Neural cell (in vitro differentiated cells): ENCODE measurements around the gene DAGLB. TPM values are rescaled to one million over a fixed set of nuclear protein-coding genes. Genes with fewer than 3 reads are reported as not detected.

Experiments used
- H2AFZ ChIP-seq: fragments of 200-600, 300-800 bp; sonication (generic), shearing (Covaris generic); 2 replicates; pipeline ENCODE4 v1.6.0; 2014; ENCODE audit warnings: low read depth, mild to moderate bottlenecking, antibody characterized with exemption, low read length, moderate library complexity
- H3F3A ChIP-seq: fragments of 200-600 bp; shearing (Covaris generic); 2 replicates; pipeline ENCODE4 v1.6.1; 2016; ENCODE audit warnings: mild to moderate bottlenecking, moderate library complexity, mixed read lengths, antibody characterized with exemption, low read length; ENCODE audit not compliant: insufficient read depth, poor library complexity, severe bottlenecking
- H3K27ac ChIP-seq: fragments of 200-600, 300-800 bp; sonication (generic), shearing (Covaris generic); 2 replicates; pipeline ENCODE4 v1.5.1; 2014; ENCODE audit warnings: mild to moderate bottlenecking, low read length, moderate library complexity
- H3K27me3 ChIP-seq: fragments of 300-800, 200-600 bp; sonication (generic), shearing (Covaris generic); 2 replicates; pipeline ENCODE4 v1.6.0; 2014; ENCODE audit warnings: mild to moderate bottlenecking, low read depth, low read length, moderate library complexity; ENCODE audit not compliant: insufficient read depth
- H3K36me3 ChIP-seq: fragments of 300-800, 200-600 bp; sonication (generic), shearing (Covaris generic); 2 replicates; pipeline ENCODE4 v1.5.1; 2014; ENCODE audit warnings: mild to moderate bottlenecking, antibody characterized with exemption, low read length, moderate library complexity; ENCODE audit not compliant: insufficient read depth
- H3K4me2 ChIP-seq: fragments of 300-800, 200-600 bp; sonication (generic), shearing (Covaris generic); 2 replicates; pipeline ENCODE4 v1.6.0; 2014; ENCODE audit warnings: mild to moderate bottlenecking, low read length
- H3K4me3 ChIP-seq: fragments of 300-800, 200-600 bp; sonication (generic), shearing (Covaris generic); 2 replicates; pipeline ENCODE4 v1.5.1; 2014; ENCODE audit warnings: mild to moderate bottlenecking, low read length, moderate library complexity
- H3K79me2 ChIP-seq: fragments of 200-600 bp; shearing (Covaris generic); replicated peaks from 2 replicates; pipeline ENCODE4 v1.6.0; 2014; ENCODE audit warnings: mild to moderate bottlenecking, low read length, moderate library complexity; ENCODE audit not compliant: insufficient read depth
- H3K9ac ChIP-seq: fragments of 300-800, 200-600 bp; sonication (generic), shearing (Covaris generic); 2 replicates; pipeline ENCODE4 v1.6.1; 2016; ENCODE audit warnings: mild to moderate bottlenecking, low read length, mixed read lengths
- H3K9me2 ChIP-seq: fragments of 200-600 bp; shearing (Covaris generic); 2 replicates; pipeline ENCODE4 v1.6.1; 2016; ENCODE audit warnings: mild to moderate bottlenecking, low read length, mixed read lengths; ENCODE audit not compliant: insufficient read depth
- H3K9me3 ChIP-seq: fragments of 200-600, 300-800 bp; sonication (generic), shearing (Covaris generic); 2 replicates; pipeline ENCODE4 v1.6.1; 2016; ENCODE audit warnings: mild to moderate bottlenecking, mixed run types, low read length, moderate library complexity, mixed read lengths
- H4K20me1 ChIP-seq: fragments of 200-600 bp; shearing (Covaris generic); 2 replicates; pipeline ENCODE4 v1.6.1; 2016; ENCODE audit warnings: mild to moderate bottlenecking, mixed run types; ENCODE audit not compliant: insufficient read depth
- CTCF ChIP-seq: fragments of 450-650 bp; IDR thresholded peaks from 2 replicates; pipeline ENCODE4 v1.5.1; 2014; ENCODE audit warnings: antibody characterized with exemption, mild to moderate bottlenecking, moderate library complexity; ENCODE audit not compliant: poor library complexity, severe bottlenecking
- EP300 ChIP-seq: fragments of 450-650 bp; conservative IDR thresholded peaks from 2 replicates; pipeline ENCODE4 v1.6.1; 2014; ENCODE audit warnings: antibody characterized with exemption, mild to moderate bottlenecking, moderate library complexity; ENCODE audit not compliant: poor library complexity, severe bottlenecking
- EZH2 ChIP-seq: fragments of 200-600, 300-800 bp; shearing (Covaris generic), sonication (generic); IDR thresholded peaks from 2 replicates; pipeline ENCODE4 v1.6.1; 2014; ENCODE audit warnings: antibody characterized with exemption, low read length, borderline replicate concordance, mild to moderate bottlenecking; ENCODE audit not compliant: insufficient read depth, poor library complexity, severe bottlenecking
- MXI1 ChIP-seq: fragments of 450-650 bp; conservative IDR thresholded peaks from 2 replicates; pipeline ENCODE4 v1.6.1; 2014; ENCODE audit warnings: antibody characterized with exemption, mild to moderate bottlenecking; ENCODE audit not compliant: poor library complexity, severe bottlenecking
- POLR2AphosphoS5 ChIP-seq: IDR thresholded peaks from 2 replicates; pipeline ENCODE4 v1.6.1; 2012
- RAD21 ChIP-seq: fragments of 450-650 bp; conservative IDR thresholded peaks from 2 replicates; pipeline ENCODE4 v1.6.1; 2014; ENCODE audit warnings: antibody characterized with exemption, mild to moderate bottlenecking, moderate library complexity
- REST ChIP-seq: IDR thresholded peaks from 2 replicates; pipeline ENCODE4 v1.6.1; 2012; ENCODE audit warnings: borderline replicate concordance
- SMC3 ChIP-seq: fragments of 450-650 bp; conservative IDR thresholded peaks from 2 replicates; pipeline ENCODE4 v1.6.1; 2014; ENCODE audit warnings: antibody characterized with exemption, mild to moderate bottlenecking, moderate library complexity; ENCODE audit not compliant: poor library complexity
- TAF1 ChIP-seq: IDR thresholded peaks from 2 replicates; pipeline ENCODE4 v1.6.1; 2012; ENCODE audit warnings: low read depth
- polyA plus RNA-seq: library from polyadenylated mRNA; depleted of rRNA; stranded (reverse); fragments of >200 nt; gene quantifications from 2 replicates; pipeline ENCODE4 v1.2.3, GENCODE V29; 2014

DAGLB gene
- polyA plus RNA-seq, 1 donor from 2014 or later: 32.3 TPM

GRCh38 chr7:6407434-6407833 is 40.3 kb downstream of the DAGLB start:
- Histone ChIP-seq H3K79me2 (no peaks in the 10 kb centered on the region), H3K4me2 (no peak overlapping the region), H3K27ac (no peak overlapping the region), H3K9me2 (no peaks in the 10 kb centered on the region), H3K9ac (no peak overlapping the region), H3K36me3 (peaks cover 14% of the 10 kb centered on the region), H3F3A (no peaks in the 10 kb centered on the region), H3K27me3 (no peaks in the 10 kb centered on the region), H4K20me1 (no peaks in the 10 kb centered on the region), H2AFZ (no peak overlapping the region), H3K4me3 (no peak overlapping the region), H3K9me3 (no peaks in the 10 kb centered on the region)
- TF ChIP-seq SMC3 (no peak), MXI1 (no peak), RAD21 (no peak), EP300 (no peak), POLR2AphosphoS5 (no peak), EZH2 (no peak), TAF1 (no peak), CTCF (no peak), REST (no peak)

- Histone ChIP-seq H3K4me2 (no peak overlapping the region), H3K79me2 (no peaks in the 10 kb centered on the region), H3K4me3 (no peak overlapping the region), H4K20me1 (no peaks in the 10 kb centered on the region), H3K9ac (no peak overlapping the region), H3K27me3 (no peaks in the 10 kb centered on the region), H3K36me3 (peaks cover 14% of the 10 kb centered on the region), H3K27ac (no peak overlapping the region), H3F3A (no peaks in the 10 kb centered on the region), H3K9me3 (no peaks in the 10 kb centered on the region), H2AFZ (no peak overlapping the region), H3K9me2 (no peaks in the 10 kb centered on the region)
- TF ChIP-seq RAD21 (no peak), SMC3 (no peak), TAF1 (no peak)
Measured at GRCh38 chr7:6406121-6406520, 41.6 kb downstream of the DAGLB start.

GRCh38 chr7:6403907-6404306 is 43.8 kb downstream of the DAGLB start:
- H3F3A ChIP-seq: no peaks in the 10 kb centered on the region
- H3K27ac ChIP-seq: no peak overlapping the region
- H3K9me3 ChIP-seq: no peaks in the 10 kb centered on the region
- H3K4me3 ChIP-seq: no peak overlapping the region
- peaks cover 8% of the 10 kb centered on the region for H3K79me2 ChIP-seq
- peaks cover 7% of the 10 kb centered on the region for H3K36me3 ChIP-seq
- TF ChIP-seq CTCF (no peak), RAD21 (no peak), POLR2AphosphoS5 (peak; percentile 17)
- H2AFZ ChIP-seq: no peak overlapping the region
- no peak overlapping the region for H3K9ac ChIP-seq
- H3K9me2 ChIP-seq: no peaks in the 10 kb centered on the region
- no peaks in the 10 kb centered on the region for H4K20me1 ChIP-seq
- H3K27me3 ChIP-seq: no peaks in the 10 kb centered on the region
- no peak overlapping the region for H3K4me2 ChIP-seq
